HG02623 (cell line): ENCODE measurements around the gene KCNK13.
"Not testable (repeated sequence)": the region's sequence is repeated elsewhere in the genome, so short reads cannot be mapped to it uniquely, and the experiment has no call there.

ENCODE experiments used
- ATAC-seq: cut with Tn5 transposase; IDR thresholded peaks from one replicate; pipeline ENCODE4 v1.9.1; 2021; ENCODE audit warnings: moderate library complexity; ENCODE audit not compliant: unreplicated experiment

KCNK13 gene

DNA sequence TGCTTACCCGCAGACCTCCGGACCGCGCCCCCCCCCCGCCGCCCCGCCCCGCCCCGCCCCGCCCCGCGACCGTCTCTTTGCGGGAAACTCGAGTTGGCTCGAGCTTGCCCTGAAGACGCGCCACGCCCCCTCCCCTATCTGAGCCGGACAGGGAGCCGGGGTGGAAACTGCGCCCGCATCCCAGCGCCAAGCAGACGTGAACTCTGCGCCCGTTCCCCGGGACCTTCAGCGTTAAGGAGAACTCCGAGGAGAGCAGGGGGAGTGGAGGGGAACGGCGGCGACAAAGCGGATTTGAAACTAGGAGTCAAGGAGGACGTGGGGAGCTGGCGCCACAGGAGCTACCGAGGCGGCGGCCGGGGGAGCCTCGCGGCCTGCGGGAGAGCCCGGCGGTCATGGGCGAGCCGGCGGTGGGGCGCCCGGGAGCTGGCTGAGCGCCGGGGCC lies at the start of gene KCNK13:
KCNK13 (plus strand) TSS at position 310 of the 442 bp plus-strand sequence. CDS start 212 bp downstream, outside the sequence.
- no peak for ATAC-seq

DNA sequence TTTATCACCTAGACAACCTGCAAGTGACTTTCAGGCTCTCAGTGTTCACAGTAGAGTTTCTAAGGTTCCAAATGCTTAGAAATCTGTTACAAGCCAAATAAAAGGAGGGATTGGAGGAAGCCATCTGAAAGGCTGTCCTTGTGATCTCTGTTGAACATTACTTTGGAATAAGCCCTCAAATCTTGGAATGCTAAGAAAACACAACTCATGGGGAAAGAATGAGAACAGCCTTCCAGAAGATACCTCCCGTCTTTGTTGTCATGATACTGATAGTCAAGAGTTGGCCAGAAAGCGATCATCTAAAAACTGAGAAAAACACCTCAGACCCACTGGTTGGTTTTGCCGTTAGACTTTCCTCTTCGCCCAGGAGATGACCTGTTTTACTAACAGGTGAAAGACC lies 44.4 kb upstream of the KCNK13 start:
- ATAC-seq = no peak

DNA sequence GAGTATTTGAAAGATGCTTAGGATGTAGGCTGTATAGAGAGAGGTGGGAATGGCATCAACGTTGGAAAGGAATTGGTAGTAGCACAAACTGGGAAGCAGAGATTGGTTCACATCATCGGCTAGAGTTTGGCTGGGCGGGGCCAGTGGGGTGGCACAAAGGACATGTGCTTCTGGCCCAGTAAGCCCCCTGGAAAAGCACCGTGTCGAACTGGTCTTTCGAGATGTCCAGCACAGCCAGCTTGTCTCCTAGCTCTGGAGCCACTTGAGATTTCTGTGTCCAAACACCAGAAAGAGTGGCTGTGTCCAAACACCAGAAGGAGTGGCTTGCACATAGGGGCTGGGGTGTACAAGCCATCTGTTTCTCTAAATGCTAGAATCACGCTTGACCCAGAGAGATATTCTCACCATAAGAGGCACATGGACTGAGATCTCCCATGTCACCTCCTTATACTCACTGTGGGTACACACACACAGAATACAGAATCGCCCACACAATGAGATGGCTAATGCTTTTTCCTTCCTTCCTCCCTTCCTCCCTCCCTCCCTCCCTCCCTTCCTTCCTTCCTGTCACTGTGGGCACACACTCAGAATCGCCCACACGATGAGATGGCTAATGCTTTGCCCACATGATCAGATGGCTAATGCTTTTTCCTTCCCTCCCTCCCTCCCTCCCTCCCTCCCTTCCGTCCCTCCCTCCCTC lies 41.8 kb upstream of the KCNK13 start:
- ATAC-seq = no peak

DNA sequence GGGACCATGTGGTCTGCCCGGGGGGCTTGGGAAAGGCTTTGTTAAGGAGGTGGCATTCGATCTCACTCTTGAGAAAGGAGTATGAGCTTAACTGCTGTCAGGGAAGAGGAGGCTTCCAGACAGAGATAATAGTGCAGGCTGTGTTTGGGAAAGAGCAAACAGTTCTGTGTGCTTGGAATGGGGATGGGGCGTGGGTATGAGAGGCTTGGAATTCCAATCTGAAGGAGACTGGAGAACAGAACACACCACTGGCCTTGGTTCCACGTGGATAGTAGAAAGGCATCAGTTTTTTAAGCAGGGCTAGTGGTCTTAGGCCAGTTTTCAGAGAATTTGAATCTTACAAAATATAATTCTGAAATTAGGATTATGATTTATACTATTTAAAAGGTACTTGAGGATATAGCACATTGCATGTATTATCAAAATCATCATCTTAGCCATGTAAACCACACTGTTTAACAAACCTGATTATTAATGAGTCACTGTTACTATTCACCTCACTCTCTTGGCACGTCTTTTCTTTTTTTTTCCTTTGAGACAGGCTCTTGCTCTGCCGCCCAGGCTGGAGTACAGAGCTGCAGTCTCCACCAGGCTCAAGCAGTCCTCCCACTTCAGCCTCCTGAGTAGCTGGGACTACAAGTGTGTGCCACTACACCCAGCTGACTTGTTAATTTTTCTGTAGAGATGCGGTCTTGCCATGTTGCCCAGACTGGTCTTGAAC lies 38.5 kb upstream of the KCNK13 start:
- no peak for ATAC-seq

DNA sequence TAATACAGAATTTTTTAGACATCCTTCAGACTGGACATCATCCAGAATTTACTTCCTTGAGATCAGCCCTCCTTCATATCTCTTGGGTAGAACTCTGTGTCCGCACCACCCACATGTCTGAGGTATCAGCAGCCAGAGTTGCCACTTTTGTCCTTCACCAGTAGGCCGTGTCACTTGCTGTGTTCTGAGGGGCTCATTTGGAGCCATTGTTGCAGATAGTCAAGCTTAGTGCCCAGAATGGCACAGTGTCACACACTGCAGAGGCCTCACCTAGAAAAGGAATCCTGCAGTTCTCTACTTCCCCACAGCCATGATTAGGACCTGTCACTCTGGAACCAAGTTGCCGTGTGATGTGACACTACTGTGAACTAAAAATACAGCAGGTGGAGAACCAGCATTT lies 36.9 kb upstream of the KCNK13 start:
- no peak for ATAC-seq

- ATAC-seq = not testable (repeated sequence)
Observed at GRCh38 chr14:90026608-90027007, 35.2 kb upstream of the KCNK13 start.

- ATAC-seq = no peak
Observed at GRCh38 chr14:90027842-90028241, 34.0 kb upstream of the KCNK13 start.

DNA sequence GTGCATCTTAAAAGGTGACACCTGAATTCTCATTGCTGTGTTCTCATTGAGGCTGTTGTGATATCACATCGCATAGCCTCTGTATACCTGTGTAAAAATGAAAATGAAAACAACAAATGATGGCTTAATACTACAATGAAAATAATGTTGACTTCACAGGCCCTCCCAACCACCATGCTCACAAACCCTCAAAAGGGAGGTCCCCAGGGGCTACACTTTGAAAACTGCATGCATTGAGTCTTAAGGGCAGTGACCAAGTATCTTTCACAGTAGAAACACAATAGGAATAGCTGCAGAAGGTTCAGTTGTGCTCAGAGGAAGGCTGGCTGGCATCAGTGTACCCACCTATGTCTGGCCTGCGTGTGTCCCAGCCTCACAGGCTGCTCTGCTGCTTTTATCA lies 27.6 kb upstream of the KCNK13 start:
- no peak for ATAC-seq

GRCh38 chr14:90034835-90035525 lies 26.8 kb upstream of the KCNK13 start:
- ATAC-seq = no peak

- no peak for ATAC-seq
Observed at GRCh38 chr14:90039253-90040010, 22.4 kb upstream of the KCNK13 start.

GRCh38 chr14:90040411-90040810 lies 21.4 kb upstream of the KCNK13 start:
- no peak for ATAC-seq

- no peak for ATAC-seq
Observed at GRCh38 chr14:90042496-90043252, 19.1 kb upstream of the KCNK13 start.

DNA sequence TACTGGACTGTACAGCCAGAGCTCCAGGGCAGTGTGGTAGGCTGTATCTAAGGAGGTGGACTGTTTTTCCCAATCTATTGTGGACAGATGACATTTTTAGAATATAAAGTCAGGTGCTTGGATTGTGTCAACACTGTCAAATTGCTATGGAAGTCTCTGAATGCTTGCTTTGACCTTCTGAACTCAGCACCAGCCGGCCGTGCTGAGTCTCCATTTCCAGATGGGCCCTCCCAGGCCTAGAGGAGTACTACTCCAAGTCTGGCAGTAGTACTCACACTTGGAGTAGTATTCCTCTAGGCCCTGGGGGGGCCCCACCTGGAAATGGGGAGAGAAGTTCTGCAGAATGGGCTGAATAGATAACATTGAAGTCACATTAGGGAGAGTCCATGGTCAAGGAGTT lies 16.2 kb upstream of the KCNK13 start:
- no peak for ATAC-seq

DNA sequence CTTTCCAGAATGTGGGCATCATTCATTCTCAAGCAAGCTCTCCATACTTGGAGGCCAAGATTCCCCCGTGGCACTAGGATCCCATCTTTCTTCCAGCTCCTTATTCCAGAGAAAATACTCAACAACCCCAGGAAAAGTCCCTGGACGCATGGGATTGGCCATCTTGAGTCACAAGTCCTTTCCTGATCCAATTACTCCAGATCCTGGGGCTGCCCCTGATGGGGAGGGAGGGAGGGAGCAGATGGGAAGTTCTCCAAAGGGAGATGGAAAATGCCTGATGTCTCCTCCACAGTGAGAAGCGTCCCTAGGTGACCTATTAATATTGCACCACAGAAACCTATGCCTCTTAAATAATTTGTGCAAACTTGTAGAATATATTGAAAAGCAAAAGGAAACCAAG lies 12.4 kb upstream of the KCNK13 start:
- no peak for ATAC-seq

GRCh38 chr14:90050271-90050670 lies 11.5 kb upstream of the KCNK13 start:
- no peak for ATAC-seq

GRCh38 chr14:90053044-90053443 lies 8.8 kb upstream of the KCNK13 start:
- no peak for ATAC-seq

DNA sequence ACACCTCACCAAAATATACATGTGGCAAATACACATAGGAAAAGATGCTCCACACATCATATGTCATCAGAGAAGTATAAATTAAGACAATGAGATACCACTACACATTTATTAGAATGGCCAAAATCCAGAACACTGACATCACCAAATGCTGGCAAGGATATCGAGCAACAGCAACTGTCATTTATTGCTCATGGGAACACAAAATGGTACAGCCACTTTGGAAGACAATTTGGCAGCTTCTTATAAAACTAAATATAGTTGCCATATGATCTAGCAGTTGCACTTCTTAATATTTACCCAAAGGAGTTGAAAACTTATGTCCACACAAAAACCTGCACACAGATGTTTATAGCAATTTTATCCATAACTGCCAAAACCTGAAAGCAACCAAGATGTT lies 7.0 kb upstream of the KCNK13 start:
- ATAC-seq = no peak

GRCh38 chr14:90056826-90057225 lies 5.0 kb upstream of the KCNK13 start:
- ATAC-seq = no peak

DNA sequence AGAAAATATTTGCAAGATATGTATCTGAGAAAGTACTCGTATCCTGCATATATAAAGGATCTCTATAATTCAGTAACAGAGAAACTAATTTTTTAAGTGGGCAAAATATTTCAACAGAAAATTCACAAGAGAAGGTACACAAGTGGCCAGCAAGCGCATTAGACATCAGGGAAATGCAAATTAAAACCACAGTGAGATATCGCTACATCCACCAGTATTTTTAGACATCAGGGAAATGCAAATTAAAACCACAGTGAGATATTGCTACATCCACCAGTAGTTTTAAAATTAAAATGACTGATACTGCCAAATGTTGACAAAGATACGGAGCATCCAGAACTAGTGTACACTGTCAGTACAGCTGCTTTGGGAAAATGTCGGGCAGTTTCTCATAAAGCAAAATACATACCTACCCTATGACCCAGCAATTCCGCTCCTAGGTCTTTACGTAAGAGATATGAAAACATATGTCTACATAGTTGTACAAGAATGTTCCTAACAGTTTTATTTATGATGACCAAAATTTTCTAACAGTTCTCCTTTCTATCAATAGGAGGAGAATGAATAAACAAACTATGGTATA lies 2.8 kb upstream of the KCNK13 start:
- ATAC-seq = no peak

GRCh38 chr14:90060312-90060964 lies 1.4 kb upstream of the KCNK13 start:
- ATAC-seq = peak; percentile 58
